Fibroblast of villous mesenchyme (primary cell): ENCODE measurements around the gene CD101. TPM values are rescaled to one million over a fixed set of nuclear protein-coding genes. Genes with fewer than 3 reads are reported as not detected.

ENCODE experiments used
- DNase-seq: peaks from one replicate; pipeline ENCODE4 v3.0.0-alpha.2; 2010; ENCODE audit warnings: low read depth
- H3K4me3 ChIP-seq: 2 replicates; pipeline ENCODE4 v1.5.1; 2011; ENCODE audit warnings: low read depth, mild to moderate bottlenecking, low read length
- CTCF ChIP-seq: IDR thresholded peaks from 2 replicates; pipeline ENCODE4 v1.5.1; 2012; ENCODE audit warnings: low read depth, mild to moderate bottlenecking, low read length; ENCODE audit not compliant: insufficient read depth
- total RNA-seq: library from RNA; depleted of rRNA; stranded (reverse); fragments of >200 nt; gene quantifications from 2 replicates; pipeline ENCODE4 v1.2.3, GENCODE V29; 2012

The CD101 gene
- total RNA-seq, 1 donor: under 0.01 TPM

DNA sequence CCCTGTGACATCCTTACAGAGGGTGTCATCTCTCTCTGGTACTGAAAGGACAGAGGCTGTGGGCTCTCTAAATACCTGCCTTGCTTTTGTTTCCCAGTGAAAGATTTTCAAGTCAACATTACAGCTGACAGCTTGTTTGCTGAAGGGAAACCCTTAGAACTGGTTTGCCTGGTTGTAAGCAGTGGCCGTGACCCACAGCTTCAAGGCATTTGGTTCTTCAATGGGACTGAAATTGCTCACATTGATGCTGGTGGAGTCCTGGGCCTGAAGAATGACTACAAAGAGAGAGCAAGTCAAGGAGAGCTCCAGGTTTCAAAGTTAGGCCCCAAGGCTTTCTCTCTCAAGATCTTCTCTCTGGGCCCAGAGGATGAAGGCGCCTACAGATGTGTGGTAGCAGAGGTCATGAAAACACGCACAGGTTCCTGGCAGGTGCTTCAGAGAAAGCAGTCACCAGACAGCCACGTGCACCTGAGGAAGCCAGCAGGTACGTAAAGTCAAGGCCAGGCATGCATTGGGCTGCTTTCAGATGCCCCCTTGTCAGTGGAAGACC, 11.8 kb downstream of the CD101 start:
- TF ChIP-seq CTCF: no peak
- no peak overlapping the region for H3K4me3 ChIP-seq
- no peak for DNase-seq

DNA sequence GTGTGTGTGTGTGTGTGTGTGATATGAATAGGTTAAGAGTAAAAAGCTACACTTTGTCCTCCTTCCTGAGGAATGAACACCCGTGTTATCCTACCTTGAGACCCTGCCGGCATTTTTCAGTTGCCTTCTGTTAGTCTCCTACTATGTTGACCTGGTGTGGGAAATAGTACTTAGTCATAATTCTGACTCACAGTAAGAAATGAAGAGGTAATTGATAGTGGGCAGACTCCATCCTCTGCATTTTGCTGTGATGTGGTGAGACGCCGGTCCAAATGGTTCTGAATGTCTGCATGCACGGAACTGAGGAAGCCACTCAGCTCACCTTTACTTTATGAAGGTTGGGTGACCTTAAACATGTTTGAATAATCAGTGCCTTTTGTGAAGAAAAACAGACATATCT, 12.6 kb downstream of the CD101 start:
- no peak for TF ChIP-seq CTCF
- no peak overlapping the region for H3K4me3 ChIP-seq
- no peak for DNase-seq

DNA sequence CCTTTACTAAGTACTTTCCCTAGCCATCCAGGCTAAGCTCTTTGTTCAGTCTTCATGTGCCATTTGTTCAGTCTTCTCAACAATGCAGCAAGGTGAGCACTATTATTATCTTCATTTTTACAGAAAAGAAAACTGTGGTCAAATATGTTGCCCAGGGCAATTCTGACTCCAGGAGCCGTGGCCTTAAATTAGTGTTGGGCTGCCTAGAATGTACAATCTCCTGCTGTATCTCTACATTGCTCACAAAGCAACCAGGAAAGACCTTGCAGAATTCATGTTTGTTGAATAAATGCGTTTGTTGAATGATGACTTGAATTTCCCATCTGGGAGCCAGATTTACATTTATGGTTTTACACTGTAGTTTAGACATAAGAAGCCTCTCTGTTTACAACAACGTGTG, 14.2 kb downstream of the CD101 start:
- H3K4me3 ChIP-seq: no peak overlapping the region
- DNase-seq: no peak
- TF ChIP-seq CTCF: no peak

GRCh38 chr1:117017062-117017461, 15.5 kb downstream of the CD101 start:
- H3K4me3 ChIP-seq: no peak overlapping the region
- TF ChIP-seq CTCF: no peak
- no peak for DNase-seq

- no peak overlapping the region for H3K4me3 ChIP-seq
- no peak for TF ChIP-seq CTCF
- DNase-seq: no peak
Measured at GRCh38 chr1:117017648-117018047, 16.1 kb downstream of the CD101 start.

DNA sequence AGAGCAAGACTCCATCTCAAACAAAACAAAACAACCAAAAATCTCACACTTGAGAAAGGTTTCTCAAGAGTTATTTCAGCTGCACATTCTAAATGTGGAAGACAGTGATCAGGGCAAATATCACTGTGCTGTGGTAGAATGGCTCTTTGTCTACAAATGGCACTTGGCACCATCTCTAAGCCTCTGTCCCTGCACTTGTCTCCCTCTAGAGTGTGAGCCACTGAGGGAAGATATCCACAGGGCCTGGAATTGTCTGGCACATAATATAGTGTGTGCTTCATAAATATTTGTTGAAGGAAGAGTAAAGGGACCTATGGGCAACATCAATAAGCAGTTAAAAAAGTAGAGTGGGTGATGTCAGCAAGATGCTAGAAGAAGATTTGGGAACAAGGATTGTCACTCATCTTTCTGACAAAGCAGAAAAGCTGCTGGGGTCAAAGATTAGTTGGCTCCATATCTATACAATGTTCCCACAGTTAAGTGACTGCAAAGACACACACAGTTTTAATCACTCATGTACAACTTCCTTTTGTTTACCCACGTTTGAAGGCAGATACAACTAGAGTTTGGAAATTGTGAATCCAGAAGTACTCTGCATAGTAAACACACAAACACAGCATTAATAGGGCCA, 19.1 kb downstream of the CD101 start:
- DNase-seq: no peak
- TF ChIP-seq CTCF: no peak

GRCh38 chr1:117022114-117022513, 20.6 kb downstream of the CD101 start:
- DNase-seq: no peak
- H3K4me3 ChIP-seq: no peak overlapping the region
- TF ChIP-seq CTCF: no peak

More for the DNA sequence above, 19.1 kb downstream of the CD101 start:
- no peak overlapping the region for H3K4me3 ChIP-seq
